Karpas-422 (cell line): ENCODE results near the gene GPR37. TPM values are rescaled to one million over a fixed set of nuclear protein-coding genes. Genes with fewer than 3 reads are reported as not detected.

Source experiments
- DNase-seq: peaks from one replicate; pipeline ENCODE4 v3.0.0-alpha.2; 2015
- H2AFZ ChIP-seq: fragments of 200-600 bp; sonication (generic); 2 replicates; pipeline ENCODE4 v1.6.1; 2014; ENCODE audit warnings: antibody characterized with exemption, low read length, mixed read lengths
- H3K27ac ChIP-seq: fragments of 200-600 bp; sonication (generic); 2 replicates; pipeline ENCODE4 v1.5.1; 2014; ENCODE audit warnings: mild to moderate bottlenecking, low read length, moderate library complexity
- H3K27me3 ChIP-seq: fragments of 200-600 bp; sonication (generic); 2 replicates; pipeline ENCODE4 v1.6.1; 2014; ENCODE audit warnings: low read length, mixed read lengths
- H3K36me3 ChIP-seq: fragments of 200-600 bp; sonication (generic); 2 replicates; pipeline ENCODE4 v1.6.1; 2014; ENCODE audit warnings: low read length, mixed read lengths; ENCODE audit not compliant: insufficient read depth
- H3K4me1 ChIP-seq: fragments of 200-600 bp; sonication (generic); 2 replicates; pipeline ENCODE4 v1.6.1; 2014; ENCODE audit warnings: mild to moderate bottlenecking, low read length, mixed read lengths
- H3K4me2 ChIP-seq: fragments of 200-600 bp; sonication (generic); 2 replicates; pipeline ENCODE4 v1.6.1; 2014; ENCODE audit warnings: low read length, low read depth, mild to moderate bottlenecking; ENCODE audit not compliant: poor library complexity, severe bottlenecking
- H3K4me3 ChIP-seq: fragments of 200-600 bp; sonication (generic); 2 replicates; pipeline ENCODE4 v1.5.1; 2014; ENCODE audit warnings: mild to moderate bottlenecking, antibody characterized with exemption, low read length, mixed read lengths
- H3K79me2 ChIP-seq: fragments of 200-600 bp; sonication (generic); 2 replicates; pipeline ENCODE4 v1.6.1; 2014; ENCODE audit warnings: mild to moderate bottlenecking, low read length, mixed read lengths
- H3K9ac ChIP-seq: fragments of 200-600 bp; sonication (generic); 2 replicates; pipeline ENCODE4 v1.6.0; 2014; ENCODE audit warnings: low read length
- H3K9me2 ChIP-seq: fragments of 200-600 bp; sonication (generic), shearing (Covaris generic); replicated peaks from 2 replicates; pipeline ENCODE4 v1.6.0; 2014; ENCODE audit warnings: mild to moderate bottlenecking, low read length, moderate library complexity; ENCODE audit not compliant: insufficient read depth
- H3K9me3 ChIP-seq: fragments of 300-700, 200-600 bp; sonication (generic); 2 replicates; pipeline ENCODE4 v1.6.1; 2014; ENCODE audit warnings: low read length, mixed read lengths
- H4K20me1 ChIP-seq: fragments of 200-600 bp; sonication (generic); 2 replicates; pipeline ENCODE4 v1.6.1; 2014; ENCODE audit warnings: mild to moderate bottlenecking, antibody characterized with exemption, low read length, low read depth; ENCODE audit not compliant: insufficient read depth
- total RNA-seq: library from RNA; depleted of rRNA; stranded (reverse); fragments of >200 nt; shearing (Covaris generic); gene quantifications from 2 replicates; pipeline ENCODE4 v1.2.3, GENCODE V29; 2014; ENCODE audit warnings: low replicate concordance

GPR37 gene
- total RNA-seq, 1 experiment from 2014 or later, result not detected

DNA sequence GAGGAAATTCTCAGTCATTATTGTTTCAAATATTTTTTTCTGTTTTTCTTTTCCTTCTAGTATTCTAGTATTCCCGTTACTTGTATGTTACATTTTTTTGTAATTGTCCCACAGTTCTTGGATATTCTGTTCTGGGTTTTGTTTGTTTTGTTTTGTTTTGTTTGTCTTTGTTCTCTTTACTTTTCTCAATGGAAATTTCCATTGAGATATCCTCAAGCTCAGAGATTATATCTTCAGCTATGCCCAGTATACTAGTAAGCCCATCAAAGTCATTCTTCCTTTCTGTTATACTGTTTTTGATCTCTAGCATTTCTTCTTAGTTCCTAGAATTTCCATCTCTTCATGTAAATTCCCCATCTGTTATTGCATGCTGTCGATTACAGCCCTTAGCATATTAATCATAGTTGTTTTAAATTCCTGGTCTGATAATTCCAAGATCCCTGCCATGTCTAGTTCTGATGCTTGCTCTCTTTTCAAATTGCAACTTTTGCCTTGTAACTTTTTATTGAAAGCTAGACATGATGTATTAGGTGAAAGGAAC is 27.8 kb downstream of the GPR37 start:
- H2AFZ ChIP-seq, result no peak overlapping the region
- H3K79me2 ChIP-seq, result no peaks in the 10 kb centered on the region
- no peaks in the 10 kb centered on the region for H3K9me3 ChIP-seq
- H4K20me1 ChIP-seq, result no peaks in the 10 kb centered on the region
- H3K27me3 ChIP-seq, result no peaks in the 10 kb centered on the region
- H3K4me3 ChIP-seq, result no peak overlapping the region
- no peak overlapping the region for H3K9ac ChIP-seq
- no peak overlapping the region for H3K27ac ChIP-seq
- DNase-seq, result no peak
- no peak overlapping the region for H3K4me2 ChIP-seq
- no peaks in the 10 kb centered on the region for H3K4me1 ChIP-seq
- no peaks in the 10 kb centered on the region for H3K36me3 ChIP-seq
- no peaks in the 10 kb centered on the region for H3K9me2 ChIP-seq

DNA sequence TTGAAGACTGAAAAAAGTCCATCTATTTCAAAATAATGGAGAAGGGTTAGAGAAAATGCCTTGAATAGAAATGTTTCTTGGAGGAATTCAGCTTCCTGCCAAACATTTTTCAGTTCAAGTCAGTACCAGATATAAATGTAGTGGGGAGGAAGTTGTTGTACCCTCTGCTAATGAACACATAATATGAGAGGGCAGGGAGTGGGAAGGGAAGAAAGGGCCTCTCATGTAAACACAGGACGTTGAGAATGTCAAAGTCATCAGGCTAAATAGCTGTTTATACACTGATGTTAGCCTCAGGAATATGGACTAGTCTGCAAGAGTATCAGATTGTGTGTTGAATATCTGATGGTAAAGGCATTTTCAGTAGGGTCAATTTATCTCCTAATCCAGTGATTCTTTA is 37.0 kb downstream of the GPR37 start:
- H3K4me1 ChIP-seq, result no peaks in the 10 kb centered on the region
- no peak overlapping the region for H3K4me2 ChIP-seq
- DNase-seq, result no peak
- no peaks in the 10 kb centered on the region for H3K79me2 ChIP-seq
- no peaks in the 10 kb centered on the region for H3K36me3 ChIP-seq
- no peak overlapping the region for H3K9ac ChIP-seq
- no peaks in the 10 kb centered on the region for H3K9me2 ChIP-seq
- no peaks in the 10 kb centered on the region for H4K20me1 ChIP-seq
- H2AFZ ChIP-seq, result no peak overlapping the region
- H3K4me3 ChIP-seq, result no peak overlapping the region
- no peaks in the 10 kb centered on the region for H3K9me3 ChIP-seq
- H3K27me3 ChIP-seq, result no peaks in the 10 kb centered on the region
- H3K27ac ChIP-seq, result no peak overlapping the region

DNA sequence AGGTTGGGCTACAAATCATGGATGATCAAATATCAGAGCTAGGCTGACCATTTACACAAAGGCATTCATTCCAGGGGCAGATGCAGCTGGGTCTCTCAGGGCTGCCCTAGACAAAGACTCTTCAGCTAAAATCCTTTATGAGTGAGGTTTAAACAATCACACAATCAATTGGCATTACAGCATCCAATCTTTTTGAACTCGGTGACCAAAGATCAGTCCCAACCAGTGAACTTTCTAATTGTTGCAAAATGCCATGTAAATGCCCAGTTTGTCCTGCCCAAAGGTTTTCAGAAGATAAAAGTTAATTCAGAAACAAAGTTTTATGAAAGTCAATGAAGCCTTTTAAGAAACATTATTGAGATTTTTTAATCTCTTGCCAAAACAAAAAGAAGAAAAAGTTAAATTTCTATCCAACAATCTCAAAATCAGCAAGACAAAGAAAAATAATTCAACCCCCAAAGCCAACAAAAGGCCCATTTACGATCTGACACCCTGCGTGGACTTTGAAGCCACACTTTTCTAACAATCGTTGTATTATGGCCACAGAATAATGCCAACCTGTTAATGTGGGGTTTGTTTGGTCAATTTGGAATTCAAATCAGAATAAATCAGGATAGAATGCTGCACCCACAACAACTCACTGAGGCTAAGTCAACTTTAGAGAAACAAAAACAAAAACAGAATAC is 40.9 kb downstream of the GPR37 start:
- no peaks in the 10 kb centered on the region for H4K20me1 ChIP-seq
- no peak overlapping the region for H3K4me2 ChIP-seq
- no peak for DNase-seq

GRCh38 chr7:124724079-124724478 is 41.5 kb downstream of the GPR37 start:
- H3K4me3 ChIP-seq, result no peak overlapping the region

More for the DNA sequence above, 40.9 kb downstream of the GPR37 start:
- no peaks in the 10 kb centered on the region for H3K79me2 ChIP-seq
- H3K4me3 ChIP-seq, result no peak overlapping the region
- H2AFZ ChIP-seq, result no peak overlapping the region
- H3K9me2 ChIP-seq, result no peaks in the 10 kb centered on the region
- no peak overlapping the region for H3K9ac ChIP-seq
- no peaks in the 10 kb centered on the region for H3K27me3 ChIP-seq
- no peaks in the 10 kb centered on the region for H3K4me1 ChIP-seq
- H3K27ac ChIP-seq, result no peak overlapping the region
- no peaks in the 10 kb centered on the region for H3K36me3 ChIP-seq
- H3K9me3 ChIP-seq, result no peaks in the 10 kb centered on the region

GRCh38 chr7:124723012-124723411 is 42.6 kb downstream of the GPR37 start:
- Histone ChIP-seq H3K4me3 (no peak overlapping the region), H2AFZ (no peak overlapping the region), H3K9me3 (no peaks in the 10 kb centered on the region), H3K9me2 (no peaks in the 10 kb centered on the region), H3K79me2 (no peaks in the 10 kb centered on the region), H3K9ac (no peak overlapping the region), H3K27me3 (no peaks in the 10 kb centered on the region), H3K36me3 (no peaks in the 10 kb centered on the region), H4K20me1 (no peaks in the 10 kb centered on the region), H3K4me1 (no peaks in the 10 kb centered on the region), H3K27ac (no peak overlapping the region), H3K4me2 (no peak overlapping the region)
- DNase-seq, result no peak

More at GRCh38 chr7:124724079-124724478, 41.5 kb downstream of the GPR37 start:
- Histone ChIP-seq H3K4me2 (no peak overlapping the region), H2AFZ (no peak overlapping the region), H3K27ac (no peak overlapping the region), H3K9ac (no peak overlapping the region), H3K9me3 (no peaks in the 10 kb centered on the region), H3K4me1 (no peaks in the 10 kb centered on the region), H3K36me3 (no peaks in the 10 kb centered on the region), H4K20me1 (no peaks in the 10 kb centered on the region), H3K27me3 (no peaks in the 10 kb centered on the region), H3K9me2 (no peaks in the 10 kb centered on the region), H3K79me2 (no peaks in the 10 kb centered on the region)
- no peak for DNase-seq

DNA sequence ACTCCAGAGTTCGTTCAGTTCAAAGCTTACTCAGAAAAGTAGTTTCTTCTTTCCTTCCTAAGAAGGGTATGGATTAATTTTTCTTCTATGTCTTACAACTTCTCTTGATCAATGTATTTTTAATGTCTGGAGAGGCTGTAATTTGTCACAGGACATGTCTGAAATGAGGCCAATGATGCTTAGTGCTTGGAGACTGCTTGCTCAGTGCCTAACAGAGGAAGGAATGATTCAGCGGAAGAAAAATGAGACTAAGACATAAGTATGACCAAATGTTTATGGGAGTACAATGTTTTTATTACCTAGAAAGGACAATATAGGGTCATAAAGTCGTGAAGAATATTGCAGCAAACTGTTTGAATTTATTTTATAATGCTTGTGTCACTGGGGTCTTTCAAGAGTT is 43.3 kb downstream of the GPR37 start:
- no peak overlapping the region for H3K27ac ChIP-seq
- no peaks in the 10 kb centered on the region for H3K27me3 ChIP-seq
- H2AFZ ChIP-seq, result no peak overlapping the region
- H3K4me3 ChIP-seq, result no peak overlapping the region
- H3K4me1 ChIP-seq, result no peaks in the 10 kb centered on the region
- no peak overlapping the region for H3K9ac ChIP-seq
- H3K79me2 ChIP-seq, result no peaks in the 10 kb centered on the region
- no peaks in the 10 kb centered on the region for H3K9me2 ChIP-seq
- DNase-seq, result no peak
- no peak overlapping the region for H3K4me2 ChIP-seq
- H4K20me1 ChIP-seq, result no peaks in the 10 kb centered on the region
- no peaks in the 10 kb centered on the region for H3K36me3 ChIP-seq
- H3K9me3 ChIP-seq, result no peaks in the 10 kb centered on the region

- Histone ChIP-seq H3K27ac (no peak overlapping the region), H2AFZ (no peak overlapping the region), H3K9me3 (no peaks in the 10 kb centered on the region), H3K4me3 (no peak overlapping the region), H3K9ac (no peak overlapping the region), H3K36me3 (no peaks in the 10 kb centered on the region), H3K79me2 (no peaks in the 10 kb centered on the region), H3K4me1 (no peaks in the 10 kb centered on the region), H3K4me2 (no peak overlapping the region), H3K9me2 (no peaks in the 10 kb centered on the region), H3K27me3 (no peaks in the 10 kb centered on the region), H4K20me1 (no peaks in the 10 kb centered on the region)
- DNase-seq, result no peak
Measured at GRCh38 chr7:124720195-124720594, 45.4 kb downstream of the GPR37 start.

- Histone ChIP-seq H3K79me2 (no peaks in the 10 kb centered on the region), H3K4me3 (no peak overlapping the region), H3K4me2 (no peak overlapping the region), H3K9me3 (no peaks in the 10 kb centered on the region), H3K36me3 (no peaks in the 10 kb centered on the region), H3K9me2 (no peaks in the 10 kb centered on the region), H2AFZ (no peak overlapping the region), H3K27me3 (no peaks in the 10 kb centered on the region), H3K9ac (no peak overlapping the region), H4K20me1 (no peaks in the 10 kb centered on the region), H3K4me1 (no peaks in the 10 kb centered on the region), H3K27ac (no peak overlapping the region)
- no peak for DNase-seq
Measured at GRCh38 chr7:124718032-124718766, 47.4 kb downstream of the GPR37 start.
